WTC11 (cell line): ENCODE measurements around the gene SORCS2.

ENCODE experiments used
- E2F1 ChIP-seq: sonication (generic); formaldehyde crosslinking; IDR thresholded peaks from 2 replicates; pipeline ENCODE4 v1.8.0; 2022; ENCODE audit warnings: mild to moderate bottlenecking, missing genetic modification reagents
- EMX1 ChIP-seq: fragments of 250-450 bp; sonication (Bioruptor Pico); IDR thresholded peaks from 2 replicates; pipeline ENCODE4 v1.8.0; 2021; ENCODE audit warnings: mild to moderate bottlenecking
- FOXP1 ChIP-seq: sonication (generic); formaldehyde crosslinking; IDR thresholded peaks from 2 replicates; pipeline ENCODE4 v1.8.0; 2022; ENCODE audit warnings: missing genetic modification reagents, mild to moderate bottlenecking, moderate library complexity, borderline replicate concordance
- GRHL2 ChIP-seq: fragments of 250-450 bp; sonication (Bioruptor Pico); IDR thresholded peaks from 2 replicates; pipeline ENCODE4 v1.8.0; 2022; ENCODE audit warnings: mild to moderate bottlenecking, moderate library complexity; ENCODE audit not compliant: insufficient replicate concordance, severe bottlenecking
- NR2C2 ChIP-seq: sonication (generic); formaldehyde crosslinking; IDR thresholded peaks from 2 replicates; pipeline ENCODE4 v1.8.0; 2022; ENCODE audit warnings: mild to moderate bottlenecking, missing genetic modification reagents
- TEAD4 ChIP-seq: sonication (generic); formaldehyde crosslinking; IDR thresholded peaks from 2 replicates; pipeline ENCODE4 v1.8.0; 2022; ENCODE audit warnings: mild to moderate bottlenecking, missing genetic modification reagents
- TP53 ChIP-seq: sonication (generic); formaldehyde crosslinking; IDR thresholded peaks from 2 replicates; pipeline ENCODE4 v1.8.1; 2023; ENCODE audit warnings: mild to moderate bottlenecking, missing genetic modification reagents
- ZNF263 ChIP-seq: sonication (generic); formaldehyde crosslinking; IDR thresholded peaks from 2 replicates; pipeline ENCODE4 v1.8.1; 2022; ENCODE audit warnings: low read depth, mild to moderate bottlenecking, moderate library complexity, missing genetic modification reagents
- ZNF317 ChIP-seq: sonication (generic); formaldehyde crosslinking; IDR thresholded peaks from 2 replicates; pipeline ENCODE4 v1.8.1; 2023; ENCODE audit warnings: low read depth, mild to moderate bottlenecking, moderate library complexity, missing genetic modification reagents, borderline replicate concordance
- TF ChIP-seq, protein P1 (sequence below): fragments of 200-600 bp; IDR thresholded peaks from 2 replicates; pipeline ENCODE4 v1.8.0; 2022; ENCODE audit warnings: antibody characterized with exemption
- TF ChIP-seq, protein P2 (sequence below): sonication (generic); formaldehyde crosslinking; IDR thresholded peaks from 2 replicates; pipeline ENCODE4 v1.8.0; 2023; ENCODE audit warnings: mild to moderate bottlenecking, missing genetic modification reagents
- TF ChIP-seq, protein P3 (sequence below): sonication (generic); formaldehyde crosslinking; IDR thresholded peaks from 2 replicates; pipeline ENCODE4 v1.8.0; 2022; ENCODE audit warnings: mild to moderate bottlenecking, missing genetic modification reagents
- TF ChIP-seq, protein P4 (sequence below): sonication (generic); formaldehyde crosslinking; conservative IDR thresholded peaks from 2 replicates; pipeline ENCODE4 v1.8.1; 2022; ENCODE audit warnings: mild to moderate bottlenecking, missing genetic modification reagents

DNA sequence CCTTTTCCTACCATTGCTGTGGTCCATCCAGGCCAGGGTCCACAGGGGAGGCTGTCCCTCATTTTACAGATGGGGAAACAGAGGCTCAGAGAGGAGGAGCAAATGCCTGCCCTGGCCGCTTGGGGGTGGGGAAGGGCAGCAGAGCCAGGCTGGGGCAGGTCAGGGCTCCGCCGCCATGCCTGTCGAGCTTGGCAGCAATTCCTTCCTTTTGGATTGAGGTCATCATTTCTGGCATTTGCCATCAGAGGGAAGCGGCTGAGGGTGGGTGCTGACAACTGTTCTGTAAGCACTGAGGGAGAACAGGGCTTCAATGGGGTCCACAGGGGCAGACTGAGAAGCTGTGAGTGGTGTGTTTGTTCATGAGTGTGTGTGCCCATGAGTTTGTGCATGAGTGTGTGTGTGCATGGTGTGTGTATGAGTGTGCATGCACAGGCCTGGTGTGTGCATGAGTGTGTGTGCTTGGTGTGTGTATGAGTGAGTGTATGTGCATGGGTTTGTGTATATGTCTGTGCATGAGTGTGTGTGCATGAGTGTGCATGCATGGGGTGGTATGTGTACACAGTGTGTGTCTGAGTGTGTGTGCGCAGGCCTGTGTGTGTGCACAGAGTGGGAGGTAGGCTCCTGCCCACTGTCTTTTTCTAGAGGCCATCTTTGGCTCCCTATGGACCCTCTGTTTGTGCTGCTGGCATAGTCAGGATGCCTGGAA lies 115.2 kb downstream of the SORCS2 start:
- TF ChIP-seq, protein P1, sequence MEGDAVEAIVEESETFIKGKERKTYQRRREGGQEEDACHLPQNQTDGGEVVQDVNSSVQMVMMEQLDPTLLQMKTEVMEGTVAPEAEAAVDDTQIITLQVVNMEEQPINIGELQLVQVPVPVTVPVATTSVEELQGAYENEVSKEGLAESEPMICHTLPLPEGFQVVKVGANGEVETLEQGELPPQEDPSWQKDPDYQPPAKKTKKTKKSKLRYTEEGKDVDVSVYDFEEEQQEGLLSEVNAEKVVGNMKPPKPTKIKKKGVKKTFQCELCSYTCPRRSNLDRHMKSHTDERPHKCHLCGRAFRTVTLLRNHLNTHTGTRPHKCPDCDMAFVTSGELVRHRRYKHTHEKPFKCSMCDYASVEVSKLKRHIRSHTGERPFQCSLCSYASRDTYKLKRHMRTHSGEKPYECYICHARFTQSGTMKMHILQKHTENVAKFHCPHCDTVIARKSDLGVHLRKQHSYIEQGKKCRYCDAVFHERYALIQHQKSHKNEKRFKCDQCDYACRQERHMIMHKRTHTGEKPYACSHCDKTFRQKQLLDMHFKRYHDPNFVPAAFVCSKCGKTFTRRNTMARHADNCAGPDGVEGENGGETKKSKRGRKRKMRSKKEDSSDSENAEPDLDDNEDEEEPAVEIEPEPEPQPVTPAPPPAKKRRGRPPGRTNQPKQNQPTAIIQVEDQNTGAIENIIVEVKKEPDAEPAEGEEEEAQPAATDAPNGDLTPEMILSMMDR, result no peak
- TF ChIP-seq EMX1 (CRISPR knock-in tag) (no peak), NR2C2 (no peak), FOXP1 (CRISPR knock-in tag) (no peak), GRHL2 (CRISPR knock-in tag) (no peak), TEAD4 (CRISPR knock-in tag) (no peak), ZNF263 (CRISPR knock-in tag) (no peak), TP53 (CRISPR knock-in tag) (no peak), ZNF317 (CRISPR knock-in tag) (no peak), E2F1 (no peak)
- TF ChIP-seq, protein P2, sequence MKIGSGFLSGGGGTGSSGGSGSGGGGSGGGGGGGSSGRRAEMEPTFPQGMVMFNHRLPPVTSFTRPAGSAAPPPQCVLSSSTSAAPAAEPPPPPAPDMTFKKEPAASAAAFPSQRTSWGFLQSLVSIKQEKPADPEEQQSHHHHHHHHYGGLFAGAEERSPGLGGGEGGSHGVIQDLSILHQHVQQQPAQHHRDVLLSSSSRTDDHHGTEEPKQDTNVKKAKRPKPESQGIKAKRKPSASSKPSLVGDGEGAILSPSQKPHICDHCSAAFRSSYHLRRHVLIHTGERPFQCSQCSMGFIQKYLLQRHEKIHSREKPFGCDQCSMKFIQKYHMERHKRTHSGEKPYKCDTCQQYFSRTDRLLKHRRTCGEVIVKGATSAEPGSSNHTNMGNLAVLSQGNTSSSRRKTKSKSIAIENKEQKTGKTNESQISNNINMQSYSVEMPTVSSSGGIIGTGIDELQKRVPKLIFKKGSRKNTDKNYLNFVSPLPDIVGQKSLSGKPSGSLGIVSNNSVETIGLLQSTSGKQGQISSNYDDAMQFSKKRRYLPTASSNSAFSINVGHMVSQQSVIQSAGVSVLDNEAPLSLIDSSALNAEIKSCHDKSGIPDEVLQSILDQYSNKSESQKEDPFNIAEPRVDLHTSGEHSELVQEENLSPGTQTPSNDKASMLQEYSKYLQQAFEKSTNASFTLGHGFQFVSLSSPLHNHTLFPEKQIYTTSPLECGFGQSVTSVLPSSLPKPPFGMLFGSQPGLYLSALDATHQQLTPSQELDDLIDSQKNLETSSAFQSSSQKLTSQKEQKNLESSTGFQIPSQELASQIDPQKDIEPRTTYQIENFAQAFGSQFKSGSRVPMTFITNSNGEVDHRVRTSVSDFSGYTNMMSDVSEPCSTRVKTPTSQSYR (CRISPR knock-in tag), result no peak
- TF ChIP-seq, protein P3, sequence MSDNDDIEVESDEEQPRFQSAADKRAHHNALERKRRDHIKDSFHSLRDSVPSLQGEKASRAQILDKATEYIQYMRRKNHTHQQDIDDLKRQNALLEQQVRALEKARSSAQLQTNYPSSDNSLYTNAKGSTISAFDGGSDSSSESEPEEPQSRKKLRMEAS (CRISPR knock-in tag), result no peak
- TF ChIP-seq, protein P4, sequence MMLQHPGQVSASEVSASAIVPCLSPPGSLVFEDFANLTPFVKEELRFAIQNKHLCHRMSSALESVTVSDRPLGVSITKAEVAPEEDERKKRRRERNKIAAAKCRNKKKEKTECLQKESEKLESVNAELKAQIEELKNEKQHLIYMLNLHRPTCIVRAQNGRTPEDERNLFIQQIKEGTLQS (CRISPR knock-in tag), result no peak
